Ishikawa (cell line): Measurements from ENCODE around the gene AP4B1.

Experiments used
- CEBPB ChIP-seq: IDR thresholded peaks from 2 replicates; pipeline ENCODE4 v1.6.1; 2012
- EGR1 ChIP-seq: IDR thresholded peaks from 2 replicates; pipeline ENCODE4 v1.6.1; 2012
- EP300 ChIP-seq: IDR thresholded peaks from 2 replicates; pipeline ENCODE4 v1.6.1; 2012; ENCODE audit warnings: borderline replicate concordance
- FOXM1 ChIP-seq: IDR thresholded peaks from 2 replicates; pipeline ENCODE4 v1.6.1; 2012; ENCODE audit warnings: low read depth, borderline replicate concordance
- MAX ChIP-seq: IDR thresholded peaks from 2 replicates; pipeline ENCODE4 v1.6.1; 2012
- NFIC ChIP-seq: IDR thresholded peaks from 2 replicates; pipeline ENCODE4 v1.6.1; 2012
- RAD21 ChIP-seq: IDR thresholded peaks from 2 replicates; pipeline ENCODE4 v1.6.1; 2012; ENCODE audit warnings: low read depth
- REST ChIP-seq: IDR thresholded peaks from 2 replicates; pipeline ENCODE4 v1.6.1; 2012; ENCODE audit warnings: low read depth, mild to moderate bottlenecking
- TAF1 ChIP-seq: IDR thresholded peaks from 2 replicates; pipeline ENCODE4 v1.6.1; 2012; ENCODE audit warnings: low read depth, mild to moderate bottlenecking
- TEAD4 ChIP-seq: IDR thresholded peaks from 2 replicates; pipeline ENCODE4 v1.6.1; 2012
- YY1 ChIP-seq: IDR thresholded peaks from 2 replicates; pipeline ENCODE4 v1.6.1; 2012; ENCODE audit warnings: low read depth
- ZBTB7A ChIP-seq: IDR thresholded peaks from 2 replicates; pipeline ENCODE4 v1.6.1; 2012; ENCODE audit warnings: low read depth

GRCh38 chr1:113913312-113913668 is 8.7 kb upstream of the AP4B1 start:
- TF ChIP-seq NFIC: no peak
- no peak for TF ChIP-seq CEBPB
- TF ChIP-seq REST: no peak
- TF ChIP-seq EP300: no peak
- TF ChIP-seq RAD21: no peak
- no peak for TF ChIP-seq TAF1
- TF ChIP-seq MAX: no peak
- TF ChIP-seq EGR1: no peak
- no peak for TF ChIP-seq FOXM1
- no peak for TF ChIP-seq YY1
- TF ChIP-seq TEAD4: no peak
- no peak for TF ChIP-seq ZBTB7A
